Bronchial epithelial cell (primary cell): ENCODE measurements around the gene CALML3. TPM values are rescaled to one million over a fixed set of nuclear protein-coding genes. Genes with fewer than 3 reads are reported as not detected.

ENCODE experiments used
- DNase-seq: peaks from one replicate; pipeline ENCODE4 v3.0.0-alpha.2; 2010; ENCODE audit warnings: low read depth
- FAIRE-seq: peaks from 2 replicates; lab custom pipeline; 2011; peaks lifted over from hg19 to GRCh38; lab: Jason Lieb, UNC
- H3K27me3 ChIP-seq: 2 replicates; pipeline ENCODE4 v1.5.1; 2011; ENCODE audit warnings: low read length; ENCODE audit not compliant: control insufficient read depth, insufficient read depth
- H3K36me3 ChIP-seq: 2 replicates; pipeline ENCODE4 v1.5.1; 2011; ENCODE audit warnings: low read length; ENCODE audit not compliant: control insufficient read depth, insufficient read depth
- H3K4me3 ChIP-seq: 2 replicates; pipeline ENCODE4 v1.5.1; 2011; ENCODE audit warnings: mild to moderate bottlenecking, low read depth, low read length, control low read depth
- total RNA-seq: library from RNA; depleted of rRNA; stranded (reverse); fragments of >200 nt; gene quantifications from 2 replicates; pipeline ENCODE4 v1.2.1, GENCODE V29; 2014
- TF ChIP-seq, protein P1 (sequence below): IDR thresholded peaks from 2 replicates; pipeline ENCODE4 v1.5.1; 2011; ENCODE audit warnings: mild to moderate bottlenecking, moderate library complexity, low read length, control low read depth, inconsistent platforms; ENCODE audit not compliant: insufficient read depth, severe bottlenecking

Gene CALML3
- total RNA-seq, 1 donor from 2014 or later, result 0.53 TPM

DNA sequence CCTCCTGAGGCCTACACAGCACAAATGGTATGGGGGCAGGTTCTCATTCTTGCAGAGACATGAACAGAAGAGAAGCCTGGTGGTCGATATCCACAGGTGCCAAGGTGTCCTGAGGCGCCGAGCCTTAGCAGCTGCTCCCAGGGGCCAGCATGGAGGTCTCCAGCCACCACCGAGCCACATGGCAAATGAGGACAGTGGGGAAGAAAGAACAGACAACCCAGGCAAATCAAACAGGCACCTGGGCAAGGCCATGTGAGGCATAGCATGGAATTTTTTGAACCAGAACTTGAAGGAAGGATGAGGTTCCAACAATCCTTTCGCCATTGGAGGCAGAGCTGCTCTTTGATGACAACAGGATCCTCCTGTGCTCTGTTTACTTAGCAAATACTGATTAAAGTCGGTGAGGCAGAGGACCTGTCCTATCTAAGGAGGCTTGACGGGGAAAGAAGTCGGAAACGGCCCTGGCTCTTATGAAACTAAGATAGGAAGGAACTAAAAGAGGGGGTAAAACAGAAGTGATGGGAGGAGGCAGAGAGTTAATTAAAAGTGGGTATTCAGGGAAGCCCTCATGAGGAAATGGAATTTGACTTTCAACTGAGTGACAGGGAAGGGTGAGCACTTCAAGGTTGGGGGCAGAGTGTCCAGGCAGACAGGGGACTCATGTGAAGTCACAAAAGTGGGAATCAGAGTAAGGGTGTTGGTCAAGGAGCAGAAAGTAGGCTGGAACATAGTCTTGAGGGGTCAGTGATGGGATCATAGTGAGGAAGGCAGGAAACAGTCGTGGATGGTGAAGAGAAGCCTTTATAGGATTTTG lies 8.6 kb upstream of the CALML3 start:
- no peak for FAIRE-seq

DNA sequence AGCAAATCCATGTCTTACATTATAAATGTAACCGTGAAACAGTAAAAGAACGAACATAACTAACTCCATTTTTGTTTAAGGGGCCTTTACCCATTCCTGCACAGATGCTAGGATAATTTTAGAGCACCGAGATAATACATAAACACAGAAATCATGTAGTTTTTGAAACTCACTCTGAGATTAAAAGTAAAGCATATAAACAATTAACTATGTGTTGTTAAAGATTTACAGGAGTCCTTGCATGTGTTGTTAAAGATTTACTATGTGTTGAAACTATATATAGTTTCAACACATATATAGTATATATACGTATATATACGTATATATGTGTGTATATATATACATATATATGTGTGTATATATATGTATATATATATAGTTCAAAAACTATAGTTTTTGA lies 7.2 kb upstream of the CALML3 start:
- TF ChIP-seq, protein P1, sequence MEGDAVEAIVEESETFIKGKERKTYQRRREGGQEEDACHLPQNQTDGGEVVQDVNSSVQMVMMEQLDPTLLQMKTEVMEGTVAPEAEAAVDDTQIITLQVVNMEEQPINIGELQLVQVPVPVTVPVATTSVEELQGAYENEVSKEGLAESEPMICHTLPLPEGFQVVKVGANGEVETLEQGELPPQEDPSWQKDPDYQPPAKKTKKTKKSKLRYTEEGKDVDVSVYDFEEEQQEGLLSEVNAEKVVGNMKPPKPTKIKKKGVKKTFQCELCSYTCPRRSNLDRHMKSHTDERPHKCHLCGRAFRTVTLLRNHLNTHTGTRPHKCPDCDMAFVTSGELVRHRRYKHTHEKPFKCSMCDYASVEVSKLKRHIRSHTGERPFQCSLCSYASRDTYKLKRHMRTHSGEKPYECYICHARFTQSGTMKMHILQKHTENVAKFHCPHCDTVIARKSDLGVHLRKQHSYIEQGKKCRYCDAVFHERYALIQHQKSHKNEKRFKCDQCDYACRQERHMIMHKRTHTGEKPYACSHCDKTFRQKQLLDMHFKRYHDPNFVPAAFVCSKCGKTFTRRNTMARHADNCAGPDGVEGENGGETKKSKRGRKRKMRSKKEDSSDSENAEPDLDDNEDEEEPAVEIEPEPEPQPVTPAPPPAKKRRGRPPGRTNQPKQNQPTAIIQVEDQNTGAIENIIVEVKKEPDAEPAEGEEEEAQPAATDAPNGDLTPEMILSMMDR, result no peak
- no peaks in the 10 kb centered on the region for H3K36me3 ChIP-seq
- FAIRE-seq (no peak), DNase-seq (no peak)
- no peak overlapping the region for H3K4me3 ChIP-seq
- H3K27me3 ChIP-seq, result no peaks in the 10 kb centered on the region

More for the DNA sequence above, 8.6 kb upstream of the CALML3 start:
- H3K36me3 ChIP-seq, result no peaks in the 10 kb centered on the region
- TF ChIP-seq, protein P1, result no peak
- no peak for DNase-seq
- H3K4me3 ChIP-seq, result no peak overlapping the region
- H3K27me3 ChIP-seq, result no peaks in the 10 kb centered on the region

DNA sequence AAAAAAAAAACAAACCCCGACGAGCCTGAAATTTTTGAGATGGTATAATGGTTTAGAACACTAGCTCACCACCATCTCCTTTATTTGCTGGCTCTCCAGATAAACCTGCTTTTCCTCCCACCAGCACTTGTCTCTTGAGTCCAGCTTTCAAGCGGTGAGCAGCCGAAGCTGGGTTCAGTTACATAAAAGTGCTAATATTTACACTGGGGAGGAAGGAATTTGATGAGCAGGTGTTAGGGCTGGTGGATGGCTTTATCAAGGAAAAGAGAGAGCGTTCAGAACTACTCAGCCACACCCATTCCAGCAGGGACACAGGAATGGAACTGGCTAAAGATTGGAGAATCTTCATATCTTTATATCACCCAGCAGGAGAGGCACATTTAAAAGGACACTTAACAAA lies 6.6 kb upstream of the CALML3 start:
- no peak for FAIRE-seq
- TF ChIP-seq, protein P1, result no peak
- Histone ChIP-seq H3K27me3 (no peaks in the 10 kb centered on the region), H3K4me3 (no peak overlapping the region), H3K36me3 (no peaks in the 10 kb centered on the region)
- DNase-seq, result no peak

DNA sequence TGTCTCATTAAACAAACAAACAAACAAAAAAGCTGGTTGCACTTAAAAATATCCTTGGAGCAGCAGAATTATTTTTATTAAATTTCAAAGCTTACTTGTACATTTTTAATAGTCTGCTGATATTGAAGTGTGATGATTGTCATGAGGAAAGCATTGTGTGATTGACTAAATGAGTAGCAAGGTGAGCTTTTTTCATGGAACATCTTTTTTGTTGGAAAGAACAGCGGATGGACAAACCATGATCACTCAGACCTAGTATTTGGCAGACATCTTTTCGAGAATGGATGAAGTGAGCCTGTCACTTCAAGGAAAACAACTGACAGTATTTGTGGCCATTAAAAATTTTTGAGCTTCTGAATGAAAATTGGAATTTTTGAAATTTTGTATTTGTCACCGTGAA lies 5.7 kb upstream of the CALML3 start:
- Histone ChIP-seq H3K27me3 (no peaks in the 10 kb centered on the region), H3K4me3 (no peak overlapping the region), H3K36me3 (no peaks in the 10 kb centered on the region)
- DNase-seq (no peak), FAIRE-seq (no peak)
- TF ChIP-seq, protein P1, result no peak

DNA sequence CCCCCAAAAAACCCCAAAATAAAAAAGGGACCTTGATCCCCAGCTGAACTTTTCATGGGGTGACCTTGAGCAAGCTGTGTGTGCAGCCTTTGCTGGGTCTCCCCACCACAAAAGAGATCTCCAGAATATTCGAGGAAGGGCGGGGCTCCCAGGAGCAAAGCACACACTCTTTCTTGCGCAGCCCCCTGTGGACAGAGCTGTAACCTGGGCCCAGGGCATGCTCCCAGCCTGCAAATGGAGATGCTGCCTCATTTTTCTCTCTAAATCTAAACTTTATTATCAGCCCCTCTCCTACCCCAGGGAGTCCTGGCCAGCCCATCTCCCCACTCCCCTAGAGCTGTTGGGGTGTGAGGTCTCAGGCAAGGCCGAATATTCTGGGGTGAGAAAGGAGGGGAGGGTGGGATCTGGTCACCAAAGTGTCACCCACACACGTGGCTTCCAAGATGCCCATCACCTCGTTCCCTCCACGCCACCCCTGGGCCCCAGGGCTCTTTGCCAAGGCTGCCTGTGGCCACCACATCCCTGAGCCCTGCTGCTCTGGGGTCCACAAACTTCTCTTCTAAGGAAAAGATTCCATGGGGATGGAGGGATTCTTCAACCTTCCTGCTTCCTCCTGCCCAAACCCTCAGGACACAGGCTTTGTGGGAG lies 1.7 kb upstream of the CALML3 start:
- no peak overlapping the region for H3K4me3 ChIP-seq
- H3K36me3 ChIP-seq, result no peaks in the 10 kb centered on the region
- FAIRE-seq (no peak), DNase-seq (no peak)
- TF ChIP-seq, protein P1, result no peak
- H3K27me3 ChIP-seq, result no peaks in the 10 kb centered on the region
